HG03442 (cell line): ENCODE results near the gene PCDHA5.
"Not testable (repeated sequence)": the region's sequence is repeated elsewhere in the genome, so short reads cannot be mapped to it uniquely, and the experiment has no call there.

Source experiments
- ATAC-seq: cut with Tn5 transposase; IDR thresholded peaks from one replicate; pipeline ENCODE4 v1.9.1; 2021; ENCODE audit warnings: mild to moderate bottlenecking, moderate library complexity; ENCODE audit not compliant: unreplicated experiment

The PCDHA5 gene

DNA sequence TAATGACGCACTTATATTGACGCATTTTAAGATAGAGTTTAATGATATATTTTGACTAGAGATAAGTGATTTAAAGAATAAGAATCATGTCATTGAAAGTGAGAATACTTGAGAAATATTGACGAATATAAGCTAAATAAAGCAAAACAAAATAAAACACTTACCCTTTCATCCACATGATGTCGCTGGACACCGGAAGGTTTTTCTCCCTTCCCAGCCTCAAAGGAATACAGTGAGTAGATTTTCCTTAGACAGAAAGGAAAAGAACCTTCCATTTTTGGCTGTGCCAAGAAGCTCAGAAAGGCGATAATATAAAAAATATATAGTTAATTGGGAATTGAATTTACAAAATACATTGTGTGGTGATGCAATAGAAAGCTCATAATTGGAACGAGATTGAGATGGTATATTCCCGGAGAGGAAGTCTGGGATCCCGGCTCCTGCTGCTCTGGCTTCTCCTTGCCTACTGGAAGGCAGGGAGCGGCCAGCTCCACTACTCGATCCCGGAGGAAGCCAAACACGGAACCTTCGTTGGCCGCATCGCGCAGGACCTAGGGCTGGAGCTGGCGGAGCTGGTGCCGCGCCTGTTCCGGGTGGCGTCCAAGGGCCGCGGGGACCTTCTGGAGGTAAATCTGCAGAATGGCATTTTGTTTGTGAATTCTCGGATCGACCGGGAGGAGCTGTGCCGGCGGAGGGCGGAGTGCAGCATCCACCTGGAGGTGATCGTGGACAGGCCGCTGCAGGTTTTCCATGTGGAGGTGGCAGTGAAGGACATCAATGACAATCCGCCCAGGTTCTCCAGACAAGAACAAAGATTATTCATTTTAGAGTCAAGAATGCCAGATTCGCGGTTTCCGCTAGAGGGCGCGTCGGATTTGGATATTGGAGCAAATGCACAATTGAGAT, at the start of gene PCDHA5:
Gene PCDHA5 (plus strand): TSS at position 239 of the 906 bp plus-strand sequence.
- ATAC-seq, result no peak

DNA sequence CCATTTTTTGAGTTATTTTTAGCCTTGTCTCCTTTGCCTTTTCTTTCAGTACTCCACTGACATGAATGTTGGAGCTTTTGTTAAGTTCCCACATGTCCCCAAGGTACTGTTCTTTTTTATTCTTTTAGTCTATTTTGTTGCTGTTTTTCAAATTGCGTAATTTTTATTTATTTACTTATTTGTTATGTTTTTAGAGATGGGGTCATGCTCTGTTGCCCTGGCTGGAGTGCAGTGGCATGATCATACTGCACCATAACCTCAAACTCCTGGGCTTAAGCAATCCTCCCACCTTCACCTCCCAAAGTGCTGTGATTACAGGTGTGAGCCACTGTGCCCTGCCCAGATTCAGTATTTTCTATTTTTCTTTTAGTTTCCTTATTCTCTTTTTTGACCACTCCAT, 40.9 kb upstream of the PCDHA5 start:
- no peak for ATAC-seq

DNA sequence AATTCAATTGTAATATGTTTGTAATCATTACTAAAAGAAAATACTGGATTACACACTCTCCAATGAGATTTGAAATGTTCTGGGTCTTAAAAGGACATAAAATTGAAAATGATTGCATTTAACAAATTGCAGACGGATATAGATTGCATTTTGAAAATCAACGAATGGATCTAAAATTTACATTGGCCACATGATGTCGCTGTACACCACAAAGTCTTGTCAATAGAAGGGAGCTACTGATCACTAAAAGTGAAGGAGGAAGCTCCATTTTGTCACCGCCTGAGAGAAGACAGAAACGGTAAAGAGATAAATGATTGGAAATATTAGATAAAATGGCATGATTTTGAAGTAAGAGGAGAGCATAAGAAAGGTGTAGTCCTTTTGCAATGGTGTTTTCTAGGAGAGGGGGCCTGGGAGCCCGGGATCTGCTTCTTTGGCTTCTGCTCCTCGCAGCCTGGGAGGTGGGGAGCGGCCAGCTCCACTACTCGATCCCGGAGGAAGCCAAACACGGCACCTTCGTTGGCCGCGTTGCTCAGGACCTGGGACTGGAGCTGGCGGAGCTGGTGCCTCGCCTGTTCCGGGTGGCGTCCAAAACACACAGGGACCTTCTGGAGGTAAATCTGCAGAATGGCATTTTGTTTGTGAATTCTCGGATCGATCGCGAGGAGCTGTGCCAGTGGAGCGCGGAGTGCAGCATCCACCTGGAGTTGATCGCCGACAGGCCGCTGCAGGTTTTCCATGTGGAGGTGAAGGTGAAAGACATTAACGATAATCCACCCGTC, 35.3 kb upstream of the PCDHA5 start, which contains the start of gene PCDHA1:
Gene PCDHA1 (plus strand): TSS at position 236 of the 782 bp plus-strand sequence.
- ATAC-seq, result no peak

DNA sequence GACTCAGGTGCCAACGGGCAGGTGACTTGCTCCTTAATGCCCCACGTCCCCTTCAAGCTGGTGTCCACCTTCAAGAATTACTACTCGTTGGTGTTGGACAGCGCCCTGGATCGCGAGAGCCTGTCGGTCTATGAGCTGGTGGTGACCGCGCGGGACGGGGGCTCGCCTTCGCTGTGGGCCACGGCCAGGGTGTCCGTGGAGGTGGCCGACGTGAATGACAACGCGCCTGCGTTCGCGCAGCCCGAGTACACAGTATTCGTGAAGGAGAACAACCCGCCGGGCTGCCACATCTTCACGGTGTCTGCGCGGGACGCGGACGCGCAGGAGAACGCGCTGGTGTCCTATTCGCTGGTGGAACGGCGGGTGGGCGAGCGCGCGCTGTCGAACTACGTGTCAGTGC, 34.0 kb upstream of the PCDHA5 start:
- not testable (repeated sequence) for ATAC-seq

DNA sequence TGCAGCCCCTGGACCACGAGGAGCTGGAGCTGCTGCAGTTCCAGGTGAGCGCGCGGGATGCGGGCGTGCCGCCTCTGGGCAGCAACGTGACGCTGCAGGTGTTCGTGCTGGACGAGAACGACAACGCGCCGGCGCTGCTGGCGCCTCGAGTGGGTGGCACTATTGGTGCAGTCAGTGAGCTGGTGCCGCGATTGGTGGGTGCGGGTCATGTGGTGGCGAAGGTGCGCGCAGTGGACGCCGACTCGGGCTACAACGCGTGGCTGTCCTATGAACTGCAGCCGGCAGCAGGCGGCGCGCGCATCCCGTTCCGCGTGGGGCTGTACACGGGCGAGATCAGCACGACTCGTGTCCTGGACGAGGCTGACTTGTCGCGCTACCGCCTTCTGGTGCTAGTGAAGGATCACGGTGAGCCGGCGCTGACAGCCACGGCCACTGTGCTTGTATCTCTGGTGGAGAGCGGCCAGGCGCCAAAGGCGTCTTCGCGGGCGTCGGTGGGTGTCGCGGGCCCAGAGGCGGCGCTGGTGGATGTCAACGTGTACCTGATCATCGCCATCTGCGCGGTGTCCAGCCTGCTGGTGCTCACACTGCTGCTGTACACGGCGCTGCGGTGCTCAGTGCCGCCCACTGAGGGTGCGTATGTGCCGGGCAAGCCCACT, 33.4 kb upstream of the PCDHA5 start:
- ATAC-seq, result not testable (repeated sequence)

DNA sequence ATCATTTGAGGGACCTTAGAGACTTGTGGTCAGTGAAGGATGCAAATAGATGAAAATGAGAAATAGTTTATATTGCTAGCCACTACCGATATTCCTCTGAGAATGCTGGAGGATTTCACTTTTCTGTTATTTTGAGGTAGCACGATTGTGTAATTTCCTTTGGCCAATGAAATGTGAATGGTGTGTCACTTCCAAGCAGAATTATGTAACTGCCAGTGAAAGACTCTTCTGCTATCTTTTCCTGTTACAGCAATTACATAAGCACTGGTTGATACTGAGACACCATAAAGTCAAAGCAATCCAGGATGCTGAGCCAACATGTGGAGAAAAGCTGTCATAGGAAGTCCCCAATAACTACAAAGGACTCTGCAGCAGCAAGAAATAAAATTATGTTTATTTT, 30.3 kb upstream of the PCDHA5 start:
- ATAC-seq, result no peak

DNA sequence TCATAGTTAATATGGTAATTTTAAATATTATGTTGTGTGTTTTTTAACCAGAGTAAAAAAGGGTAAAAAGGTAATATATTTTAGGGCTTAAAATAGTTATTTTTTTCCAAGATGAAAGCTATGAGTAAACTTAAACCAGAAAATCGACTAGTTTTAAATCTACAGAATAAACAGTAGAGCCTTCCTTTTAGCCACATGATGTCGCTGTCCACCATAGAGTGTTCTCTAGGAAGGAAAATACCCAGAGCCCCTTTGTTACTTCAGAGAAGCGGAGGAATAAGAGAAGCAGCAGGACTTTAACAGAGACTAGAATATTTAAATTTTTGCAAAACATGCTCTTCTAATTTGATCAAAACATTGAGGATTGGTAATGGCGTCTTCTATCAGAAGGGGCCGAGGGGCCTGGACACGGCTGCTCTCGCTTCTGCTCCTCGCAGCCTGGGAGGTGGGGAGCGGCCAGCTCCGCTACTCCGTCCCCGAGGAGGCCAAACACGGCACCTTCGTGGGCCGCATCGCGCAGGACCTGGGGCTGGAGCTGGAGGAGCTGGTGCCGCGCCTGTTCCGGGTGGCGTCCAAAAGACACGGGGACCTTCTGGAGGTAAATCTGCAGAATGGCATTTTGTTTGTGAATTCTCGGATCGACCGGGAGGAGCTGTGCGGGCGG, 26.7 kb upstream of the PCDHA5 start, which contains the start of gene PCDHA2:
Gene PCDHA2 (plus strand): TSS at position 258 of the 664 bp plus-strand sequence.
- no peak for ATAC-seq

DNA sequence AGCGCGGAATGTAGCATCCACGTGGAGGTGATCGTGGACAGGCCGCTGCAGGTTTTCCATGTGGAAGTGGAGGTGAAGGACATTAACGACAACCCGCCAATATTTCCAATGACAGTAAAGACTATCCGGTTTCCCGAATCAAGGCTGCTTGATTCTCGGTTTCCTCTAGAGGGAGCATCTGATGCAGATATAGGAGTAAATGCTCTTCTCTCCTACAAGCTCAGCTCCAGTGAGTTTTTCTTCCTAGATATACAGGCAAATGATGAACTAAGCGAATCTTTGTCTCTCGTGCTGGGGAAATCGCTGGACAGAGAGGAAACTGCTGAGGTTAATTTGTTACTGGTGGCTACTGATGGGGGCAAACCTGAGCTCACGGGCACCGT, 26.2 kb upstream of the PCDHA5 start:
- no peak for ATAC-seq

DNA sequence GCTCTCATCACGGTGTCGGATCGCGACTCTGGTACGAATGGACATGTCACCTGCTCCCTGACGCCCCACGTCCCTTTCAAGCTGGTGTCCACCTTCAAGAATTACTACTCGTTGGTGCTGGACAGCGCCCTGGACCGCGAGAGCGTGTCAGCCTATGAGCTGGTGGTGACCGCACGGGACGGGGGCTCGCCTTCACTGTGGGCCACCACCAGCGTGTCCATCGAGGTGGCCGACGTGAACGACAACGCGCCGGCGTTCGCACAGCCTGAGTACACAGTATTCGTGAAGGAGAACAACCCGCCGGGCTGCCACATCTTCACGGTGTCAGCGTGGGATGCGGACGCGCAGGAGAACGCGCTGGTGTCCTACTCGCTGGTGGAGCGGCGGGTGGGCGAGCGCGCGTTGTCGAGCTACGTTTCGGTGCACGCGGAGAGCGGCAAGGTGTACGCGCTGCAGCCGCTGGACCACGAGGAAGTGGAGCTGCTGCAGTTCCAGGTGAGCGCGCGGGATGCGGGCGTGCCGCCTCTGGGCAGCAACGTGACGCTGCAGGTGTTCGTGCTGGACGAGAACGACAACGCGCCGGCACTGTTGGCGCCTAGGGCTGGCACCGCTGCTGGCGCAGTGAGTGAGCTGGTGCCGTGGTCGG, 25.2 kb upstream of the PCDHA5 start:
- ATAC-seq, result not testable (repeated sequence)

DNA sequence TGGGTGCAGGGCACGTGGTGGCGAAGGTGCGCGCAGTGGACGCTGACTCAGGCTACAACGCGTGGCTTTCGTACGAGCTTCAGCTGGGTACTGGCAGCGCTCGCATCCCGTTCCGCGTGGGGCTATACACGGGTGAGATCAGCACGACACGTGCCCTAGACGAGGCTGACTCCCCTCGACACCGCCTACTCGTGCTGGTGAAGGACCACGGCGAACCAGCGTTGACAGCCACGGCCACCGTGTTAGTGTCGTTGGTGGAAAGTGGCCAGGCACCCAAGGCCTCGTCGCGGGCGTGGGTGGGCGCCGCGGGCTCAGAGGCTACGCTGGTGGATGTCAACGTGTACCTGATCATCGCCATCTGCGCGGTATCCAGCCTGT, 24.7 kb upstream of the PCDHA5 start:
- no peak for ATAC-seq

DNA sequence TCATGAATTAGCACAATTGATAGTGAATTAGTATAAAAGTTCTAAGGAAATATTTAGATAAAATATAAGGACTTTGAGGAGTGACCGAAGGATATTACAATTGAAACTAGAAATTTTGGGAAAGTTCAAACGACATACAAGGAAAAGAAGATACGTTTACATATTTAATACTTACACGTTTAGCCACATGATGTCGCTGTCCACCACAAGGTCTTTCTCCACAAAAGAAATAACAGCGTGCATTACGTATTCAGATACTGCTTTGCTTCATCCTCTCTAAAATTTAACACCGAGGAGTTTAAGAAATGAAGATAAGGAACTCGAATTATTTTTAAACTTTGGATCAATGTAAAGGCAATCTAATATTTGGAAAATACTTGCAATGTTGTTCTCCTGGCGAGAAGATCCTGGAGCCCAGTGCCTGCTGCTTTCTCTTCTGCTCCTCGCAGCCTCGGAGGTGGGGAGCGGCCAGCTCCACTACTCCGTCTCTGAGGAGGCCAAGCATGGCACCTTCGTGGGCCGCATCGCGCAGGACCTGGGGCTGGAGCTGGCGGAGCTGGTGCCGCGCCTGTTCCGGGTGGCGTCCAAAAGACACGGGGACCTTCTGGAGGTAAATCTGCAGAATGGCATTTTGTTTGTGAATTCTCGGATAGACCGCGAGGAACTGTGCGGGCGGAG, 20.5 kb upstream of the PCDHA5 start, which contains the start of gene PCDHA3:
Gene PCDHA3 (plus strand): TSS at position 242 of the 678 bp plus-strand sequence.
- no peak for ATAC-seq

DNA sequence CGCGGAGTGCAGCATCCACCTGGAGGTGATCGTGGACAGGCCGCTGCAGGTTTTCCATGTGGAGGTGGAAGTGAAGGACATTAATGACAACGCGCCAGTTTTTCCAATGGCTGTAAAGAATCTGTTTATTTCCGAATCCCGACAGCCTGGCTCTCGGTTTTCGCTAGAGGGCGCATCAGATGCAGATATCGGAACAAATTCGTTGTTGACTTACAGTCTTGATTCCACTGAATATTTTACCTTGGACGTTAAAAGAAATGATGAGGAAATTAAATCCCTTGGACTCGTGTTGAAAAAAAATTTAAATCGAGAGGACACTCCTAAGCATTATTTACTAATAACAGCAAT, 19.9 kb upstream of the PCDHA5 start:
- no peak for ATAC-seq

DNA sequence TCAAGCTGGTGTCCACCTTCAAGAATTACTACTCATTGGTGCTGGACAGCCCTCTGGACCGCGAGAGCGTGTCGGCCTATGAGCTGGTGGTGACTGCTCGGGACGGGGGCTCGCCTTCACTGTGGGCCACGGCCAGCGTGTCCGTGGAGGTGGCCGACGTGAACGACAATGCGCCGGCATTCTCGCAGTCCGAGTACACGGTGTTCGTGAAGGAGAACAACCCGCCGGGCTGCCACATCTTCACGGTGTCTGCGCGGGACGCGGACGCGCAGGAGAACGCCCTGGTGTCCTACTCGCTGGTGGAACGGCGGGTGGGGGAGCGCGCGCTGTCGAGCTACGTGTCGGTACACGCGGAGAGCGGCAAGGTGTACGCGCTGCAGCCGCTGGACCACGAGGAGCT, 19.0 kb upstream of the PCDHA5 start:
- ATAC-seq, result not testable (repeated sequence)

DNA sequence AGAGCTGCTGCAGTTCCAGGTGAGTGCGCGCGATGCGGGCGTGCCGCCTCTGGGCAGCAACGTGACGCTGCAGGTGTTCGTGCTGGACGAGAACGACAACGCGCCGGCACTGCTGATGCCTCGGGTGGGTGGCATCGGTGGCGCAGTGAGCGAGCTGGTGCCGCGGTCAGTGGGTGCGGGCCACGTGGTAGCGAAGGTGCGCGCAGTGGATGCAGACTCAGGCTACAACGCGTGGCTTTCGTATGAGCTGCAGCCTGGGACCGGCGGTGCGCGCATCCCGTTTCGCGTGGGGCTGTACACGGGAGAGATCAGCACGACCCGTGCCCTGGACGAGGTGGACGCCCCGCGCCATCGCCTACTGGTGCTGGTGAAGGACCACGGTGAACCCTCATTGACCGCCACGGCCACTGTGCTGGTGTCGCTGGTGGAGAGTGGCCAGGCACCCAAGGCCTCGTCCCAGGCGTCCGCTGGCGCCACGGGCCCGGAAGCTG, 18.6 kb upstream of the PCDHA5 start:
- ATAC-seq, result no peak

DNA sequence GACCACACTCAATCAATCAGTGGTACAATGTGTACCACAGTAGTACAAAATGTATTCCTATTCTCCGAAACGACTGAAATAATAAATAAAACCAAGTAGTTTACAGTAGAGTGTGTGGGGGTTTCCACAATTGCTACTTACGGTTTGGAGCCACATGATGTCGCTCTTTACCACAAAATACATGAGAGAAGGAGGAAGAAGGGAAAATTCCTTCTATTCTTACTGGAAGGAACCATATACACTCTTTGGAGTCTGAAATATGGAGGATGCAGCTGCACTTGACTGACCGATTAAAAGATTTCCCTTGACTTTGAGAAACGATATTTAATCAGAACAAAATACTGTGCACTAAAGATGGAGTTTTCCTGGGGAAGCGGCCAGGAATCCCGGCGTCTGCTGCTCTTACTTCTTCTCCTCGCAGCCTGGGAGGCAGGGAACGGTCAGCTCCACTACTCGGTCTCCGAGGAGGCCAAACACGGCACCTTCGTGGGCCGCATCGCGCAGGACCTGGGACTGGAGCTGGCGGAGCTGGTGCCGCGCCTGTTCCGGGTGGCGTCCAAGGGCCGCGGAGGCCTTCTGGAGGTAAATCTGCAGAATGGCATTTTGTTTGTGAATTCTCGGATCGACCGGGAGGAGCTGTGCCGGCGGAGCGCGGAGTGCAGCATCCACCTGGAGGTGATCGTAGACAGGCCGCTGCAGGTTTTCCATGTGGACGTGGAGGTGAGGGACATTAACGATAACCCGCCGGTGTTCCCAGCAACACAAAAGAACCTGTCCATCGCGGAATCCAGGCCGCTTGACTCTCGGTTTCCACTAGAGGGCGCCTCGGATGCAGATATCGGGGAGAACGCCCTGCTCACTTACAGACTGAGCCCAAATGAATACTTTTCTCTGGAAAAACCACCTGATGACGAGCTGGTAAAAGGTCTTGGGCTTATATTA, 14.3 kb upstream of the PCDHA5 start, which contains the start of gene PCDHA4:
Gene PCDHA4 (plus strand): TSS at position 235 of the 942 bp plus-strand sequence.
- ATAC-seq, result no peak

DNA sequence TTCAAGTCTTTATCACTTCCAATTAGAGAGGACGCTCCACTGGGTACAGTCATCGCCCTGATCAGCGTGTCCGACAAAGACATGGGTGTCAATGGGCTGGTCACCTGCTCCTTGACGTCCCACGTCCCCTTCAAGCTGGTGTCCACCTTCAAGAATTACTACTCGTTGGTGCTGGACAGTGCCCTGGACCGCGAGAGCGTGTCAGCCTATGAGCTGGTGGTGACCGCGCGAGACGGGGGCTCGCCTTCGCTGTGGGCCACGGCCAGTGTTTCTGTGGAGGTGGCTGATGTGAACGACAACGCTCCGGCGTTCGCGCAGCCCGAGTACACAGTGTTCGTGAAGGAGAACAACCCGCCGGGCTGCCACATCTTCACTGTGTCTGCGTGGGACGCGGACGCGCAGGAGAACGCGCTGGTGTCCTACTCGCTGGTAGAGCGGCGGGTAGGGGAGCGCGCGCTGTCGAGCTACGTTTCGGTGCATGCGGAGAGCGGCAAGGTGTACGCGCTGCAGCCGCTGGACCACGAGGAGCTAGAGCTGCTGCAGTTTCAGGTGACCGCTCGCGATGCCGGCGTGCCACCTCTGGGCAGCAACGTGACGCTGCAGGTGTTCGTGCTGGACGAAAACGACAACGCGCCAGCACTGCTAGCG, 13.0 kb upstream of the PCDHA5 start:
- ATAC-seq, result not testable (repeated sequence)

DNA sequence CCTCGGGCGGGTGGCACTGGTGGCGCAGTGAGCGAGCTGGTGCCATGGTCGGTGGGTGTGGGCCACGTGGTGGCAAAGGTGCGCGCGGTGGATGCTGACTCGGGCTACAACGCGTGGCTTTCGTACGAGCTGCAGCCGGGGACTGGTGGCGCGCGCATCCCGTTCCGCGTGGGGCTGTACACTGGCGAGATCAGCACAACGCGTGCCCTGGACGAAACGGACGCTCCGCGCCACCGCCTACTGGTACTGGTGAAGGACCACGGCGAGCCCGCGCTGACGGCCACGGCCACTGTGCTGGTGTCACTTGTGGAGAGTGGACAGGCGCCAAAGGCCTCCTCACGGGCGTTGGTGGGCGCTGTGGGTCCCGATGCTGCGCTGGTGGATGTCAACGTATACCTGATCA, 12.5 kb upstream of the PCDHA5 start:
- no peak for ATAC-seq

DNA sequence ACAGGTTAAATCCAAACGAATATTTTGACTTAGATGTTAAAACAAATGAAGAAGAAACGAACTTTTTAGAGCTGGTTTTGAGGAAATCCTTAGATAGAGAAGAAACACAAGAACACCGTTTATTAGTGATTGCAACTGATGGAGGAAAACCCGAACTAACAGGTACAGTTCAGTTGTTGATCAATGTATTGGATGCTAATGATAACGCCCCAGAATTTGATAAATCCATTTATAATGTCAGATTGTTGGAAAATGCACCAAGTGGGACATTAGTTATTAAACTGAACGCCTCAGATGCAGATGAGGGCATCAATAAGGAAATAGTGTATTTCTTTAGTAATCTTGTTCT, 842 bp downstream of the PCDHA5 start:
- no peak for ATAC-seq
